ENCODE results near the gene TBC1D2B. TPM values are rescaled to one million over a fixed set of nuclear protein-coding genes. Genes with fewer than 3 reads are reported as not detected.

Gene TBC1D2B
- total RNA-seq, 1 donor from 2014 or later = 83.8 TPM

DNA sequence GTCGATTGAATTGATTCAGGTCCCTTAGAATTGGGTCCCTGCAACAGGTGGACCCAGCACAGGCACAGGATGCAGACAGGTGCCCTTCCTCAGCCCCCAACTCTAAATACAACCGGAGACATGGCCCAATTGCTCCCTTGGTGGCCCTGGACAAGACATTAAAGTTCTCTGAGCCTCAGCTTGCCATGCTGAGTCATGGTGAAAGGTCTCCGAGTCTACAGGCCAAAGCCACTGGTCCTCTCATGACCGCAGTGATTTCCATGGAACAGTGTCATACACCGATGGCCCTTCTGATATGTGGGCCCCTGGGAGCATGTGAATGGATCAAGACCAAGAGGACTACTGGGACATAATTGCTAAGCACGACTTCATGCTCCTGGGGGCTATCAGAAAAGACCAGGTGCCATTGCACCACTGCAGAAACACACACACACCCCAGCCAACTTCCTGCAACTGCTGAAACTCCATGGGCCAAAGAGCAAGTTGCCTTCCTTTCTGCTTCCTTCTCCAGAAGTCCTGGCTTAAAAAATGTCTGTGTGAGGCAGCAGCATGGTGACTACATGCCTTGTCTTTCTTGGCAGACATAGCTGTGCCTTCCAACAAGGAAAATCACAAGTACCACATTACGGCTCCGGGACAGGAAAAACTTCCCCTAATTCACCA lies 38.8 kb downstream of the TBC1D2B start:
- intact Hi-C loops (cut with micrococcal nuclease) = no loop called here

DNA sequence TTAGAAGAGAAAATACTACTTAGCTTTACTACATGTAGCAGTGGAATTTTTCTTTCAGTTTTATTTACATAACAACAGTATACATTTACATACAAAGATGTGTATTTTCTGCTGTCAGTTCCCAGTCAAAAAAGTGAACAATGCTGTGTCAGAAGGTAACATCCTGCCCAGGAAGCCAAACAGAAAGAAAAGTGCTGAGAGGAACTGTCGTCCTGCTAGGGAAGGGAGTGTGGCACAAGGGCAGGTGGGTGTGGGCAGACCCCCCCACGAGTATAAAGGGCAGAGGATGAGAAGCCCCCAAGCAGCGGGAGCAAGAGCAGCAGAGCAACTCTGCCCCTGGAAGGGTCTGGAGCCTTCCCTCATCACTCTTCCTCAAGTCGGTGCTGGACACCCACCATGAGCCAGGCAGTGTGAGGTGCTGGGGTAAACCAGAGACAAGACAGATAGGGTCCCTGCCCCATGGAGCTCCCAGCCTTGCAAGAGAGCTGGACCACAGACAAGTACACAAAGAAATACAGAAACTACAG lies 39.7 kb downstream of the TBC1D2B start:
- intact Hi-C loops (cut with micrococcal nuclease) = no loop called here

DNA sequence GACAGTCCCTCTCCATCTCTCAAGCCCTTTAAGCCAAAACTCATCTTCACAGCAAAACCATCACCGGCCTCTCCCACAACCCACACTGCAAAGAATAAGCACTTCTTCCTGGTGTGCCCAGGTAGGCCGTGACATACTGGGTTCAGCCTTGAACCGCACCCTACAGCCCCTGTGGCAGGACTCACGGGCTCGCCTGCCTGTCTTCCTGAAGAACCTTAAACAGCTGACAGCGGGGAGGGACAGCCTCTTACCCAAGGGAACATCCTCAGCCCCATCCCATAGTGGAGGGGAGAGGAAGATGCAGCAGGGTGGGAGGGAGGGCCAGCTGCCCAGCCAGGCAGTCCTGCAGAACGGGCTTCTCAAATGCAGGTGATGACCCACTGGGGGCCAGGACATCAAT lies 40.2 kb downstream of the TBC1D2B start:
- intact Hi-C loops (cut with micrococcal nuclease) = no loop called here

DNA sequence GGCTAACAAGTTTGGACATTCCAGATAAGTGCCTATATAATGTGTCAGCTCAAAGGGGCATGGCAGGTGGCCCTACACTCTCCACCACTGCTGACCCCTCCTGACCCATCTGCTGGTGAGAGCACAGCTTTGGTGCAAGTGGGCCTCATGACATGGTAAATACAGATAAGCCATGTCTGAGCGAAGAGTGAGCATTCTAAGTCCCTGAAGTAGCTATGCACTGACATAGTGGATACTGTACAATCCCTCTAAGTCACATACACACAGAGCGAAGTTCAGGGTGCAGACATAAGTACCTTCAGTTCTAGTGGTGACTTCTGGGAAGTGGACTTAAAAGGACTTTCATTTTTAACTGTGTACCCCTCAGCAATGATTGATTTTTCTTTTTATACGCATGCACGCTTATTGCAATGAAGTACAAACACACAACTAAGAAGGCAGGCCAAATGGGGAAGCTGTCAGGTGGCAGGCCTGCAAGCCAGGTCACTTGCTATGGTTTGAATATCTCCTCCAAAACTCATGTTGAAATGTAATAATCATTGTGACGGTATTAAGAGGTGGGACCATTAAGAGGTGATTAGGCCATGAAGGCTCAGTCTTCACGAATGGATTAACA lies 41.5 kb downstream of the TBC1D2B start:
- intact Hi-C loops (cut with micrococcal nuclease) = loop anchor here (2.0 kb wide), 3 partner anchors 17 to 41 kb away; partner anchors contain the start of gene TBC1D2B

DNA sequence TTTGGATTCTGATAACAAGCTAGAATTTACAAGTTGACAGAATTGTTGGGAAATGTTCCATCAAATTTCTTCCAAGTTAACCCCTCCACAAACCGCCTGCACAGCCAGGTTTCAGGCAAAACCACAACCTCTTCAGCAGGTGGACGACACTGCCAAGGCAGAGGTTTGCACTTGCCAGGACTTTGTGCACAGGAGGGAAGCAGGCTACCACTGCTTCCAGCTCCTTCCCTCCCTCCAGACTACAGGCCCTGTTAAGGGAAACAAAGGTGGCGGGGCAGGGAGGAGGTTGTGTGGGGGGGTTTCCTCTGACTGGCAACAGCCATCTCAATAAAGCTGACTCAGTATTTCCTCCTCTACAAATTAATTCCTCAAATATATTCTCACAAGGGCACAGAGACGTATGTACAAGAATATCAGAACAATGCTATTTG lies 42.2 kb downstream of the TBC1D2B start:
- intact Hi-C loops (cut with micrococcal nuclease) = loop anchor here (2.0 kb wide), 3 partner anchors 17 to 41 kb away; partner anchors contain the start of gene TBC1D2B

DNA sequence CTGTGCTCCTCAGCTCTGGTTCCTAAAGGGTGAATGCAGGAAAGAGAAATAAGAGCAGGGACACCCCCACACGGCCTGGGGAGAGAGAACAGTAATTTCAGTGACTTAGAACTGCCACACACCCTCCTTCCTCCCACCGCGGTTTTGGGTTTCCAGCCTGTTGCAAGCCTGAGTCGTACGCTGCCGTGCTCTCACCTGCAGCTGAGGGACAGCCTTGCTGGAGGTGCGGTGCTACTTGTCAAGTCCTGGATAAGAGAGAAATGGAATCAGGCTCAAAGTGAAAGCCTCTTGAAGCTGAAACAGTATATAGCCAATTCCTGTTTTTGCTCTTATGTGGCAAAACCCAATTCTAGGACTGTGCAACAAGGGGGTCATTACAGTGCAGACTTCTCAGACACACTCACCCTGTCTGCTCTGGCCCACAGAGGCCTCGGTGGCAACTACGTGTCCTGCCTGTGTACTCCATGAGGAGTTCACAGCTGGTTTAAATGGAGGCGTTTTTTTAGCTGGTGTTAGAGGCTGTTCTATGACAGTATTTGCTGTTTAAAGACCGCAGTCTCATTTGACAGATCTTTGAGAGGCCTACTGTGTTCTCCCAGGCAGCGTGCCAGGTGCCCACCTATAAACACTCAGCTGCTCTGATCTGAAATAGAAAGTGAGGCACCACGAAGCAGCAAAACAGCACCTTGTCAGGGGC lies 42.9 kb downstream of the TBC1D2B start:
- intact Hi-C loops (cut with micrococcal nuclease) = loop anchor here (1.0 to 2.0 kb wide), 5 partner anchors 13 to 70 kb away; partner anchors contain the start of gene TBC1D2B

DNA sequence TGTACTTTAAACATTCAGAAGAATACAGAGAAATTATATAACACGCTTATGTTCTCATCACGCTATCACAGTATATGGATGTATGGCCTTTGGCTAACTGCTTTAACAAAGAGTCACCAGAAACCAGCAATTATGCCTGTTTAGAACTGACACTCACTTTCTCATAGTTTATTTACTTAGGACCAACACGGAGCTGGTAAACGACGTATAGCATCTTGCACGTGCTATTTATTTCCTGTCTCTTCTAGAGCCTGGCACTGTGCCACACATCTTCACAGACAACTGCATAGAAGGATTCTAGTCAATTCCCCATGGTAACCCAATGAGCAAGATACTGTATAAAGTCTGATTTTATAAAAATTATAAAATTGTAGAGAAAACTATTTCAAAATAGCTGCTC lies 43.6 kb downstream of the TBC1D2B start:
- intact Hi-C loops (cut with micrococcal nuclease) = loop anchor here (1.0 to 2.0 kb wide), 5 partner anchors 13 to 70 kb away; partner anchors contain the start of gene TBC1D2B

DNA sequence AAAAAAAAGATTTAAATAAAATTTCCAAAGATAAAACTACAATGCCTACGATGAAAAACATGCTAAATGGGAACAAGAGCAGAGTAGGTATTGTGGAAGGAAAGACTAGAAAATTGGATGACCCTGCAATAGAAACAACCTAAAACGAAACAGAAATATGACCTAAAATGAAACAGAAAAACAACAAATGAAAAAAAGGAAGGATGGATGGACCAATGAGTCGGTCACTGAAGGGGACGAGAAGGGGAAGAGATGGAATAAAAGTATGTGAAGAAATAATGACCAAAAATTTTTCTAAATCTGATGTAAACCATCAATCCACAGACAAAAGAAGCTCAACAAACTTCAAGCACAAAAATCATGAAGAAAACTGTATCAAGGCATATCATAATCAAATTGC lies 44.8 kb downstream of the TBC1D2B start:
- intact Hi-C loops (cut with micrococcal nuclease) = no loop called here

DNA sequence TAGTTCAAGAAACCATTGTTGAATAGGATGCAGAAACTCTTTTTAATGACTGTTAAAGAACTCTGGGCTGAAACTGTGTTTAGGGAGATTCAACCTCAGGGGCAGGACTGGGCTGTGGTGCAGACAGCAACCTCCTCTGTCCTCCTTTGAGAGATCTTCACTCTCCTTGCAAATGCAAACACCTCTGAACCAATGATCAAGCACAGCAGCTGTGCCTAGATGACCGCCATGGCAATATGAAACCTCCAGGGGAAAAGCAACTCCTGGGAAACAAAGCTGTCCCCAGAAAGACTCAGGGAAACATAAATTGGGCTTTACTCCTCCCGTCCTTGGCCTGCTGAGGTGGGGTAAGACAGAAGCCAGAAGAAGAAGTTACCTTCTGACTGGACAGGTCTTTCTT lies 52.6 kb downstream of the TBC1D2B start:
- intact Hi-C loops (cut with micrococcal nuclease) = no loop called here

DNA sequence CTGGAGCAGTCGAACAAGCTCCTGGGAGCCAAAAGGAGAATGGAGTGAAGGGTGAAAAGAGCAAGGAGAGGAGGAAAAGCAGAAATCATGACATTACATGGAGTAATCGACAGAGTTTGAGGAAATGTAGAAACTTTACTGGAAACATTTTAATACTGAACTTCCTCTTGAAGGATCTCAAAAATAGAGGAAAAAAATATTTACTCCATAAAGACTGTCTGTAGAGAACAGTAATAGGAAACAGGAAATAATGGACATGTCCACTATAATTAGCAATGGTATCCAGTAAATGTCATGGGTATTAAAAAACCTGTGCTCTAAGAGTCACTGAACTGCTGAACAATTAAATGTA lies 53.0 kb downstream of the TBC1D2B start:
- intact Hi-C loops (cut with micrococcal nuclease) = no loop called here

DNA sequence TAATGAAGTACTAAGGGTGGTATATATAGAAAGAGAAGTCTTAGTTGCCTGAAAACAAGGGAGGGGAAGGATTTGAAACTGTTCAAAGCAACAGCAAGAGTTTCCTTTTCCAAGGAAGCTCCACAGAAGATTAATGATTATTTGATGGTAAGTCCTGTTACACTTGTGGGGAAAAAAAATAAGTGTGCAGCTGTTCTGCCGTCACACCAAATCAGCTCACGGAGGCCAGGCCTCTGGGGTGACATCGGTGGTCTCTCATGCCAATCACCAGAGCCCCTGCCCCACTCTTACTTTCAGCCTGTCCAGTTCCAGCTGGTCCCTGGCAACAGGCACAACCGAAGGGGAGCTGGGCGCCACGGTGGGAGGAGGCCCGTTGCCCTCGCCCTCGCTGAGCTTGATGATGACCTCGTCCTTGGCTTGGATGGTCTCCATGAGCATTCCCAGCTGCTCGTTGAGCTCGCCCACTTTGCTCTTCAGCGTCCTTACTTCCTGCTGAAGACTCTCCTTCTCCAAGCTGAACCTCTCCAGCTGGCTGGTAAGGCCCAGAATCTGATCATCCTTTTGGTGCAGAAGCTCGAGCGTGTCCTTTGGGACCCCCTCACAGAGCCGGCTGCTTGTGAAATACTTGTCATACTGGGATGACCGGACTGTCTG lies 53.5 kb downstream of the TBC1D2B start:
- intact Hi-C loops (cut with micrococcal nuclease) = no loop called here

DNA sequence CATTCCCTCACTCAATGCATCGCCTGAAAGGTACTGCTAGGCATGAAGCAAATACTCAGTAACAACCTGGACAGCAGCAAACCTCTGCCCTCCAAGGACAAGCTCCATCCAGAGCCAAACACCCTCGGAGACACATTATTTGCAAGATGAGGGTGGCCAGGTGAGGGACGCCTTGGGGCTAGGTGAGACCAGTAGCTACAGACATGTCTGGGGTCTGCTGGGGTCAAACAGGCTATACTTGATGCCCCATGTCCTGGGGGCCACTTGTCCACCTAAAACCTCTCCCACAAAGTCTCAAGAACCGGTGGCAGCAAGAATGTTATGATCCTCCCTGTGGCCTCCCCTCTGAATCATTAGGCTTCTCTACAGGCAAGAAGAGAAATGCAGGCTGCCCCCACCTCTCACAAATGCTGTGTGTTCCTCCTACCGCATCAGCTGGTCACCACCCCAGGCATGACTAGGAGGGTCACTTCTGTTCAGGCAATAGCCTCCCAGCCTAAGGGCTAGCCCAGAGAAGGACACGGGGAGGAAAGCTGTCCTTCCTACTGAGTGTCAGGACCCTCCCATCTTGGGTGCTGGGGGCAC lies 54.3 kb downstream of the TBC1D2B start:
- intact Hi-C loops (cut with micrococcal nuclease) = no loop called here

DNA sequence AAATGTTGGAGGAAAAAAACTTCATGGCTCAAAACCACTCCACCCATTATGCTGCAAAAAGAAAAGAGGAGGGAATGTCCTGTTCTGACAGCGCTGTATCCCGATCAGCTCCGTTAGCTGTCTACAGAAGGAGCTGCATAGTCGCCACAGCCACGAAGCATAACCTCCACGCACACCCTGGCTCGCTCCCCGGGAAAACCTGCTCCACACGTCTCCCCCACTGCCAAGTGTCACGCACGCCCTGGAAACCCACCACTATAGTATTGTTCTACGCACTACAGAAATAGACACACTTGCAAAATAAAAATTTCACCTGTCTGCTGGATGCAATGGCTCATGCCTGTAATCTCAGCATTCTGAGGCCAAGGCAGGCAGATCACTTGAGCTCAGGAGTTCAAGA lies 55.8 kb downstream of the TBC1D2B start:
- intact Hi-C loops (cut with micrococcal nuclease) = no loop called here

DNA sequence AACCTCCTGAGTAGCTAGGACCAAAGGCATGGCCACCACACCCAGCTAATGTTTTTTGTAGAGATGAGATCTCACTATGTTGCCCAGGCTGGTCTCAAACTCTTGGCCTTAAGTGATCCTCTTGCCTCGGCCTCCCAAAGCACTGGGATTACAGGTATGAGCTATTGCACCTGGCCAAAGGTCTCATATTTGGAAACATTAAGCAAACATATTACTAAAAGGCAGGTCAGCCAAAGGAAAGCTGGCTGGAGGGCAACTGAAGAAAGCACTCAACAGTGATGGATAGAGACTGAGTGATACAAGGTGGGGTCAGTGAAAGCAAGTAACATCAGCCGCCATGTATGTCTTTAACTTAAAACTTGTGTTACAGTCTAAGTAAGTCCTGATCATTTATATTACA lies 57.5 kb downstream of the TBC1D2B start:
- intact Hi-C loops (cut with micrococcal nuclease) = no loop called here

DNA sequence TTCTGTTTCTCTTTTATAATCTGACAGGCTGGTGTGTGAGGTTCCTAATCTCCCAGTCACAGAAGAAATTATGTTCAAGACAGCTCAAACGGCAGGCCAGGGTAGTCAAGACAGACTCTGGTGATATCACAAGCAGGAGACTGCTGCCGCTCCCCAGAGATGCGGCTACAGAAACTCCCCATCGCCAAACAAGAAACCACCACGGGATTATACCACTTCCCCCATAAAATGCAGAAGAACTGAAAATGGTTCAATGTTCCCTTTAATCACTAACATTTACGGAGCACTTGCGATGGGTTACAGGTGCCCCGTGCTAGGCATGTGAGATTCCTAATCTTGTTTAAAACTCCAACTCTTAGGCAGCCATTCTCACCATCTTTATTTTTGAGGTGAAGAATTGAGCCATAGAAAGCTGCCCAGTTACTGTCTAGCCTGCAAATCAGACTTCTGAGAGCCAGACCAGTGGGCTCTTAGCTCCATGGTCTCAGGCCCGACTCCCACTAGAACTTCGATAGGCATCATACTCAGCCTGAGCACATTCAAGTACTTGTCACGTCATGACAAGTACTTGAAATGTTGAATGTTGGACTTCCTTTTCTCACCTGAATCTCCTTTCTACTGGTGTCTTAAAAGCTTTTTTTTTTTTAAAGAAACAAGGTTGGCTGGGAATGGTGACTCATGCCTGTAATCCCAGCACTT lies 58.4 kb downstream of the TBC1D2B start:
- intact Hi-C loops (cut with micrococcal nuclease) = loop anchor here (2.0 to 10.0 kb wide), 2 partner anchors 16 to 56 kb away; partner anchors contain the start of gene TBC1D2B

DNA sequence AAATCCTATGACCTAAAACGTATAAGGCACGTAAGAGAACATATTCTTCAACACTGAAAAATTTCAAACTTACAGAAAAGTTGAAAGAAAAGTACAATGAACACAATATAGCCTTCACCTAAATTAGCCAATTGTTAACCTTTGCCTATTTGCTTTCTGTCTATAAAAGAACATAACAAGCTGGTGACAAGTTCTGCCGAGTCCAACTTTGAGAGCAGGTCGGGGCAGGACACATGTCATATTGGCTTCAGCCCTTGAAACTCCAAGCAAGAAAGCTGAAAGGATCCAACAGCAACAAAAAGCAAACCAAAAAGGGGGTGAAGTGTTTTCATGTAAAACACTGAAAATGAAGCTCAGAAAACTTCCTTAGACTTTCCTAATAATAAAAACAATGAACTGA lies 59.1 kb downstream of the TBC1D2B start:
- intact Hi-C loops (cut with micrococcal nuclease) = loop anchor here (2.0 to 10.0 kb wide), 2 partner anchors 16 to 56 kb away; partner anchors contain the start of gene TBC1D2B

DNA sequence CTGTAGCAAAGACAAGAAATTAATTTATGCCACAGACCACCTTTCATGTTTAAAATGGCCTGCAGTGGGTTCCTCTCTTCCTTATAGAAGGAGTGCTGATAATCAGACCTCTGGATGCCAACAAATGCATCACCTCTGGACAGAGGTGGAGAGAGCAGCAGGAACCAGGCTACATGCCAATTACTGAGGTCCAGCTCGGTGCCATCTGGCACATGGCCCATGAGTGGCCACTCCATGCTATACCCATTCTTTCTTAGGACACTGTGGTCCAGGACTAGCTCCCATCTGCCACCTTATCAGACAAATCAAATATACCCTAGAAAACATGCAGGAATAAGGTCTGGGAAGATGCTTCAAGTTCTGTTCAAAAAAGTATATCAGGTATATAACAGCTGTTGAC lies 60.7 kb downstream of the TBC1D2B start:
- intact Hi-C loops (cut with micrococcal nuclease) = loop anchor here (10.0 kb wide), 1 partner anchor 58 kb away; the partner anchor contains the start of gene TBC1D2B

DNA sequence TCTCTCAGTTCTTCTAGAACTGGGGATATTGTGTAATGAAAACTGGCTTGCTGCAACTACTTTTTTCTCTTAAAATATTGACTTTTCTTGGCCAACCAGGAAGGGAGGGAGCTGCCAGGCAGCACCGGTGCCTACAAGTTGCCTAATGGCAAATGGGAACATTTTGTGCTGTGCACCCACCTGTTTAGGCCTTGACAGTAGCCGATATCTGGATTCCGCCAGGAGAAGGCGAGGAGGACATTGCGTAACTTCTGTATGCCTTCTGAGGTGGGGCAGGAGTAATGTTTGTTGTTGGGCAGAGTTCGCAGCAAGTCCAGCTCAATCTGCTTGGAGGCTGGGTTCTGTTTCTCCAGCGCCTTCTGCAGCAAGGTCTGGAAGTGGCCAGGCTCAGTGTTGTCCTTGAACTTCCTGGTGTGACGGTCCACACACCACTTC lies 64.9 kb downstream of the TBC1D2B start:
- intact Hi-C loops (cut with micrococcal nuclease) = loop anchor here (10.0 kb wide), 1 partner anchor 62 kb away; the partner anchor contains the start of gene TBC1D2B

DNA sequence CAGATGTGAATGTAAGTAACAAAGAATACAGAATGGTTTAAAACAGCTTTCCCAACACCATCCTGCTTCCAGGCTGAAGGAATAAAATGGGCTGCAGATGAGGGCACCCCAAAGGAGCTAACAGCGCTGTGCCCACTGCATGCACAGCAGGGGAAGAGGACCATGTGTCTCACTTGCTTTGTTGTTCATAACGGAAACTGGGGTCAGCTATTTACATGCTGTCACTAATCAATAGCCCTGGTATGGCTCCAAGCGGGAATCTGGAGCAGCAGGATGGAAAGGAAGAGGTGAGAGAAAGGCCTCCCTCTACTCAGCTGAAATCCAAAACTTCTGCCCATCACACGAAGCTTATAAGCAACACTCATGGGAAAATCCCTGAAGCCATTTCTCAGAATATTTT lies 67.4 kb downstream of the TBC1D2B start:
- intact Hi-C loops (cut with micrococcal nuclease) = loop anchor here (10.0 kb wide), 1 partner anchor 65 kb away; the partner anchor contains the start of gene TBC1D2B
